WI38 (cell line): ENCODE measurements around the gene AP2A1.

Source experiments
- H3K4me3 ChIP-seq: 2 replicates; pipeline ENCODE4 v1.5.1; 2011; ENCODE audit warnings: low read depth, mild to moderate bottlenecking, control low read depth, low read length
- CTCF ChIP-seq: IDR thresholded peaks from 2 replicates; pipeline ENCODE4 v1.5.1; 2012; ENCODE audit warnings: low read depth, mild to moderate bottlenecking, control low read depth, low read length

AP2A1 gene

GRCh38 chr19:49840321-49840720, 73.5 kb downstream of the AP2A1 start:
- TF ChIP-seq CTCF: no peak
- no peak overlapping the region for H3K4me3 ChIP-seq

DNA sequence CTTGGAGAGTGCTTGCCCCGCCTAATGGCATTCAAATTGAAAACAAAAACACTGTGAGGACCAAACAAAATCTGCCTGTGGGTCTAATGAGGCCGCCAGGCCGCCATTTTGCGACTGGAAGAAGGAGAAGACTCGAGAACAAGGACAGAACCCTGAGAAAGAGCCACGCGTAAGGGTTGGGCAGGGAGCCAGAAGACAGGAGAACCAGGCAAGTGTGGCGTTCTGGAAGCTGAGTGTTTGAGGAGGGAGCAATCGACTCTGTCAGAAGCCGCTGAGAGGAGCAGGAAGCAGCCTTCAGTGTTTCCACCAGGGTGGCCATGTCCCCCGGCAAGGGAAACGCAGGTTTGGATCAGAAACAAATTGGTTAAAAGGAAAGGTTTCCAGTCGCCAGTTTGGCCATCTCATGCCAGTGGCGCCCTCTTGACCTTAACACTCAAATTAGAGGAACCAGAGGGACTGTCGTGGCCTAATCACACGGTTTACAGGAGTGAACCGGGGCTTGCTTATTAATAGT, 74.0 kb downstream of the AP2A1 start:
- no peak for TF ChIP-seq CTCF
- H3K4me3 ChIP-seq: no peak overlapping the region

DNA sequence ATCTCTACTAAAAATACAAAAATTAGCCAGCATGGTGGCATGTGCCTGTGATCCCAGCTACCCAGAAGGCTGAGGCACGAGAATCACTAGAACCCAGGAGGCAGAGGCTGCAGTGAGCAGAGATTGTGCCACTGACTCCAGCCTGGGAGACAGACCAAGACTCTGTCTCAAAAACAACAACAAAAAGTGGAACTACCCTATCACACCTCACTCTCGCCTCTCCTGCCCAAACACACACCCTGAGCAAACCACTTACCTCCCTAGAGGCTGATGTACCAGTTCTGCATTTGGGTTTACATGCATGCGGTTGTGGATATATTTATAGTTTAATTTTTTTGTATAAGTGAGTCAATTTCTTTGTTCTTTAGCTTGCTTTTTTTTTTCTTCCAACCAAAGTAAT, 76.5 kb downstream of the AP2A1 start:
- TF ChIP-seq CTCF: no peak

DNA sequence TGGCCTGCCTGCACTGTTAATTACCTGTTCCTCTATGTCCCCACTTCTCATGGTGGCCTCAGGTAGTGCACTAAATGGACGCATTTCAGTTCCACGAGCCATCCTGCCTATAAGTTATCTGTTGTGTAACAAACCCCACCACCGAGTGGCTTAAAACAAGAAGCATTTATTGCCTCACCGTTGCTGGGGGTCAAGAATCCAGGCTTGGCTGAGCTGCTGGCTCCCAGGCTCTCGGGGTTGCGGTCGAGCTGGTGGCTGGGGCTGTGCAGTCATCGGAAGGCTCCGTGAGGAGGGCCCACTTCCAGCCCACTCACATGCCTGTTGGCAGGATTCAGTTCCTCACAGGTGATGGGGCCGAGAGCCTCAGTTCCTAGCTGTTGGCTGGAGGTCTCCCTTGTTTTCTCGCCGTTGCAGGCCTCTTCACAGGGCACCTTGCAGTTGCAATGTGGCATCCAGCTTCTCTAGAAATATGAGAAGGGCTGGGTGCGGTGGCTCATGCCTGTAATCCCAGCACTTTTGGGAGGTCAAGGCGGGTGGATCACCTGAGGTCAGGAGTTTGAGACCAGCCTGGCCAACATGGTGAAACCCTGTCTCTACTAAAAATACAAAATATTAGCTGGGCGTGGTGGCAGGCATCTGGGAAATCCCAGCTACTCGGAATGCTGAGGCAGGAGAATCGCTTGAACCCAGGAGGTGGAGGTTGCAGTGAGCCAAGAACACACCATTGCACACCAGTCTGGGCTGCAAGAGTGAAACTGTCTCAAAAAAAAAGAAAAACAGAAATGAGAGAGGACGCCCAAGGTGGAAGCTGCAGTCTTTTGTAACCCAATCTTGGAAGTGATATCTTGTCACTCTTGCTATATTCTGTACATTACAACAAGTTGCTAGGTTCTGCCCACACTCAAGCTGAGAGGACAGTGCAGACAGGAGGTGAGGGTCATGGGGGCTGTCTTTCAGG, 77.6 kb downstream of the AP2A1 start:
- TF ChIP-seq CTCF: no peak
- no peak overlapping the region for H3K4me3 ChIP-seq

More for the DNA sequence above, 76.5 kb downstream of the AP2A1 start:
- H3K4me3 ChIP-seq: no peak overlapping the region

DNA sequence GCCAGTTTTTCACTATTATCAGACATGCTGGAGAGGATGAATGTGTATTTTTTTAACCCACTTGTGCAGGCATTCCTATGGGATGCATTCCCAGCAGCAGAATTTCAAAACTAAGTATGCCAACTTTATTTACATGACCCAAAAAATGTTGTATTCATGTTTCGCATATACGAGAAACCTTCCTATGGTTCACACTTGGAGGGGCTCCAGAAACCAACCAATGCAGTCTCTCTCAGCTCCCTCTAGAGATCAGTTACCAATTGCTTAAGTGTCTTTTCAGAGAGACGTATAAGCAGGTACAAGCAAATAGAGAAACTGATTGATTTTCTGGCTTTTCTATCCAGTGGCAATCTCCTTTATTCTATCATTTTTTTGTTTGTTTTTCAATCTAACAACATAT, 78.6 kb downstream of the AP2A1 start:
- no peak overlapping the region for H3K4me3 ChIP-seq
- no peak for TF ChIP-seq CTCF

GRCh38 chr19:49846408-49846807, 79.6 kb downstream of the AP2A1 start:
- no peak for TF ChIP-seq CTCF
- no peak overlapping the region for H3K4me3 ChIP-seq
